A673 (cell line): ENCODE data around the gene PILRA.

Experiments
- EZH2 ChIP-seq: fragments of 200-600 bp; sonication (generic); IDR thresholded peaks from 2 replicates; pipeline ENCODE4 v1.6.1; 2017; ENCODE audit warnings: borderline replicate concordance, low read depth, mild to moderate bottlenecking, mixed read lengths, antibody characterized with exemption, low read length; ENCODE audit not compliant: poor library complexity, severe bottlenecking
- TF ChIP-seq, protein P1 (sequence below): fragments of 300-800, 200-600 bp; sonication (generic); conservative IDR thresholded peaks from 2 replicates; pipeline ENCODE4 v1.5.1; 2017; ENCODE audit warnings: low read depth, mild to moderate bottlenecking, antibody characterized with exemption, low read length, moderate library complexity, mixed read lengths

DNA sequence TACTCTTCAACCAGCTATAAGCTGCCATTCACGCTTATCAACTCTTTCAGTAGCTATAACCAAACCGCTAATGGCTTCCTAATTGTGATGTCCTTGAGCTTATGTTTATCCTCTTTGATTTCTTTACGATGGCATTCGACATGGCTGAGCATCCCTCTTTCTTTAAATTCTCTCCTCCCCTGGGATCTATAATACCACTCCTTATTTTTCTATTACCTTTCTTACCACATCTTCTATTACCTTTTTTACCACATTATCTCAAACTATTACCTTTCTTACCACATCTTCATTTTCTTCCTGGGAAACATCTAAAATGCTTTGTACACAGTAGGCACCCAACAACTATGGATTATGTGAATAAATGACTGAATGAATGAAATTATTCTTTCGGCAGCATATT is 42.2 kb downstream of the PILRA start:
- TF ChIP-seq, protein P1, sequence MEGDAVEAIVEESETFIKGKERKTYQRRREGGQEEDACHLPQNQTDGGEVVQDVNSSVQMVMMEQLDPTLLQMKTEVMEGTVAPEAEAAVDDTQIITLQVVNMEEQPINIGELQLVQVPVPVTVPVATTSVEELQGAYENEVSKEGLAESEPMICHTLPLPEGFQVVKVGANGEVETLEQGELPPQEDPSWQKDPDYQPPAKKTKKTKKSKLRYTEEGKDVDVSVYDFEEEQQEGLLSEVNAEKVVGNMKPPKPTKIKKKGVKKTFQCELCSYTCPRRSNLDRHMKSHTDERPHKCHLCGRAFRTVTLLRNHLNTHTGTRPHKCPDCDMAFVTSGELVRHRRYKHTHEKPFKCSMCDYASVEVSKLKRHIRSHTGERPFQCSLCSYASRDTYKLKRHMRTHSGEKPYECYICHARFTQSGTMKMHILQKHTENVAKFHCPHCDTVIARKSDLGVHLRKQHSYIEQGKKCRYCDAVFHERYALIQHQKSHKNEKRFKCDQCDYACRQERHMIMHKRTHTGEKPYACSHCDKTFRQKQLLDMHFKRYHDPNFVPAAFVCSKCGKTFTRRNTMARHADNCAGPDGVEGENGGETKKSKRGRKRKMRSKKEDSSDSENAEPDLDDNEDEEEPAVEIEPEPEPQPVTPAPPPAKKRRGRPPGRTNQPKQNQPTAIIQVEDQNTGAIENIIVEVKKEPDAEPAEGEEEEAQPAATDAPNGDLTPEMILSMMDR: no peak
- no peak for TF ChIP-seq EZH2
